Duodenal mucosa (tissue), 2 donors: ENCODE data around the gene IGSF9.

Experiments used
- H3K27ac ChIP-seq: one replicate; pipeline ENCODE4 v1.7.0; 2013; ENCODE audit warnings: low read depth, low read length
- H3K27me3 ChIP-seq, 2 donors: one replicate each; pipeline ENCODE4 v1.7.0; 2013; ENCODE audit warnings: low read length in 2 of 2, control low read depth in 1 of 2; ENCODE audit not compliant: insufficient read depth in 2 of 2, control insufficient read depth in 1 of 2
- H3K36me3 ChIP-seq, 2 donors: one replicate each; pipeline ENCODE4 v1.7.0; 2013; ENCODE audit warnings: low read length in 2 of 2, control low read depth in 1 of 2; ENCODE audit not compliant: insufficient read depth in 2 of 2, control insufficient read depth in 1 of 2
- H3K4me1 ChIP-seq, 2 donors: one replicate each; pipeline ENCODE4 v1.7.0; 2013; ENCODE audit warnings: low read length in 2 of 2, control low read depth in 1 of 2; ENCODE audit not compliant: insufficient read depth in 2 of 2, control insufficient read depth in 1 of 2
- H3K4me3 ChIP-seq, 2 donors: one replicate each; pipeline ENCODE4 v1.7.0; 2013; ENCODE audit warnings: low read length in 2 of 2, low read depth in 1 of 2
- H3K9ac ChIP-seq, 2 donors: one replicate each; pipeline ENCODE4 v1.7.0; 2013; ENCODE audit warnings: low read length in 2 of 2, low read depth in 1 of 2
- H3K9me3 ChIP-seq, 2 donors: one replicate each; pipeline ENCODE4 v1.7.0; 2013; ENCODE audit warnings: low read length in 2 of 2, control low read depth in 1 of 2; ENCODE audit not compliant: control insufficient read depth in 1 of 2

Gene IGSF9

DNA sequence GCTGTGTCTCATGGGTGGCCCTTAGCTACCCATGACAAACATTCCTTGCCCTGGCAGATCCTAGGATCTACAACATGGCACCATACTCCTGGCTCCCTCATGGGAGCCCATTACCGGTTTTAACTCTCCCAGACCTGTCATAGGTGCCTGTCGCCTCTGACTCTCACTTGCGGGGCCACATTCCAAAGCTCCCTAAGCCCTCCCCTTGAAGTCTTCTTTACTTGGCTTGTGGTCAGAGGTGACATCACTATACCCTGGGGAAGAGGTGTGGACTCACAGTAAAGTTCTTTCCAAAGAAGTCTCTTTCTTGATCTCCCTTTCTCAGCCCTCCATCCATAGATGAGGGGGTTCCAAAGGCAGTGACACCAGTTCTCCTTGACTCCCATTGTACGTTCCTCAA, 14.0 kb upstream of the IGSF9 start:
- Histone ChIP-seq H3K27ac (no peak overlapping the region), H3K4me1 (peaks cover 8 to 15% of the 10 kb centered on the region in 2 donors), H3K27me3 (no peaks in the 10 kb centered on the region), H3K9me3 (no peaks in the 10 kb centered on the region), H3K4me3 (no peak overlapping the region), H3K36me3 (no peaks in the 10 kb centered on the region), H3K9ac (no peak overlapping the region)

DNA sequence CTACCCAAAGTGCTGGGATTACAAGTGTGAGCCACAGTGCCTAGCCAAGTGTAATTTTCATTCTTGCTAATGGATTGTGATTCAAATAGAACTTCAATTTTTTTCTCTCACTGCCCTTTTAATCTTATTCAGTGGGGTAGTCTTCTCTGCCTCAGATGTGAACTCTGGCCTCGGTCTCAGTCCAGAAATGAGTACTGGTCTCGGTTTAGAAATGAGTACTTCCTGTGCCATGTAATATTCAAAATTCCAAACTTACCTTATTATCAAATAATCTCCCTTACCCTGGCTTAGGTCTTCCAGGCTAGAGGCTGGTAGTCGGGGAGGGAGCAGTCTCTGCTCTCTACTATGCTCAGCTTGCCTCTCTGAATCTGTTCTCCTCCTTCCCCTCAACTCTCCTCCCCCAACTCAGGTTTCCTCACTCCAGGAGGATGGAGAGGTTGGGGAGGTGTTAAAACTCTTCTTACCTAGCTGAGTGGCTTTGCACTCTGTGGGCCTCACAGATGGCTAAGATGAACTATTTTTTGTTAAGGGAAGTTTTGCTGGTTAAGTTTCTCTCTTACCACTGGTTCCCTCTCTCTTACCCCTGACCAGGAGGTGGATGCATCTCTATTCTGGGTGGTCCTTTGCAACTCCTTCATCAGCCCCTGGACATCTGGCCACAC, 13.4 kb upstream of the IGSF9 start:
- H3K9ac ChIP-seq: no peak overlapping the region
- H3K4me1 ChIP-seq: peaks cover 8 to 15% of the 10 kb centered on the region in 2 donors
- H3K36me3 ChIP-seq: no peaks in the 10 kb centered on the region
- H3K9me3 ChIP-seq: no peaks in the 10 kb centered on the region
- no peak overlapping the region for H3K4me3 ChIP-seq
- no peaks in the 10 kb centered on the region for H3K27me3 ChIP-seq
- no peak overlapping the region for H3K27ac ChIP-seq

DNA sequence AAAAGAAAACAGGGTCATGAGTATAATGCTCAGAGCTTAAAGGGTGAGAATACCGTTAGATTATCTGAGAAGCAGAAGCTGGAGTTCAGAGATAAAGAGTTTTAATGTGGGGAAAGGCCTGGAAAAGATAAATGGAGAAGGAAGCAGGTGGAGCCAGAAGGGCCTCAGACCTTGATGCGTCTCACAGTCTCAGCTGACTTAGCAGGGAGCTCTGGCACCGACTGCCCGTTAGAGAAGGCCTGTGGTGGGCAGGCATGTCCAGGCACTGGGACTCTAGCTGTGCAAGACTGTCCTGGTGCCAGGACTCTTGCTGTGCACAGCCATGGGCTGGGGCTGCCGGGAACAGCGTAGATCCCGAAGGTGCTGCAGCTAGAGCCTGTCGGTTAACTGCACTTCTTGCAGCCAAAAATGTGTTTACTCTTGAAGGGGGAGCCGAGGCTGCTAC, 12.4 kb upstream of the IGSF9 start:
- Histone ChIP-seq H3K27ac (no peak overlapping the region), H3K9ac (no peak overlapping the region), H3K36me3 (no peaks in the 10 kb centered on the region), H3K4me3 (no peak overlapping the region), H3K9me3 (no peaks in the 10 kb centered on the region), H3K4me1 (peaks cover 4 to 15% of the 10 kb centered on the region in 2 donors), H3K27me3 (no peaks in the 10 kb centered on the region)

DNA sequence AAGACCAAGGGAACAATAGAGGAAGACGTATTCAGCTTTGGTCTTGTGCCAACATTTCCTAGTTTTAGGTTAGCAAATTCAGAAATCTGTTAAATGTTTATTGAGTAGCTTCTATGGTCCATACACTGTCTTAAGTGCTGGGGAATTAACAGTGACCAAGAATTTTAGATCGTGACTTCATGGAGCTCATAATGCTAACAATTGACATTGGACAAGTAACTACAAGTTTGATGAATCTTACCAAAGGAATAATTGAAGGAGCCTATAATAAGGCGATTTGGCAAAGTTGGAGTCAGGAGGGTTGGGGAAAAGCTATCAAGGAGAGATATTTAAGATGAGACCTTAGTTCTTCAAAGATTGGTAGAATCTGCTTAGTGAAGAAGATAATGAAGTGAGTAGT, 10.0 kb upstream of the IGSF9 start:
- Histone ChIP-seq H3K36me3 (no peaks in the 10 kb centered on the region), H3K4me1 (peaks cover 4 to 7% of the 10 kb centered on the region in 2 donors), H3K9me3 (no peaks in the 10 kb centered on the region), H3K9ac (no peak overlapping the region), H3K27me3 (peaks cover 0 to 3% of the 10 kb centered on the region in 2 donors), H3K4me3 (no peak overlapping the region), H3K27ac (no peak overlapping the region)

DNA sequence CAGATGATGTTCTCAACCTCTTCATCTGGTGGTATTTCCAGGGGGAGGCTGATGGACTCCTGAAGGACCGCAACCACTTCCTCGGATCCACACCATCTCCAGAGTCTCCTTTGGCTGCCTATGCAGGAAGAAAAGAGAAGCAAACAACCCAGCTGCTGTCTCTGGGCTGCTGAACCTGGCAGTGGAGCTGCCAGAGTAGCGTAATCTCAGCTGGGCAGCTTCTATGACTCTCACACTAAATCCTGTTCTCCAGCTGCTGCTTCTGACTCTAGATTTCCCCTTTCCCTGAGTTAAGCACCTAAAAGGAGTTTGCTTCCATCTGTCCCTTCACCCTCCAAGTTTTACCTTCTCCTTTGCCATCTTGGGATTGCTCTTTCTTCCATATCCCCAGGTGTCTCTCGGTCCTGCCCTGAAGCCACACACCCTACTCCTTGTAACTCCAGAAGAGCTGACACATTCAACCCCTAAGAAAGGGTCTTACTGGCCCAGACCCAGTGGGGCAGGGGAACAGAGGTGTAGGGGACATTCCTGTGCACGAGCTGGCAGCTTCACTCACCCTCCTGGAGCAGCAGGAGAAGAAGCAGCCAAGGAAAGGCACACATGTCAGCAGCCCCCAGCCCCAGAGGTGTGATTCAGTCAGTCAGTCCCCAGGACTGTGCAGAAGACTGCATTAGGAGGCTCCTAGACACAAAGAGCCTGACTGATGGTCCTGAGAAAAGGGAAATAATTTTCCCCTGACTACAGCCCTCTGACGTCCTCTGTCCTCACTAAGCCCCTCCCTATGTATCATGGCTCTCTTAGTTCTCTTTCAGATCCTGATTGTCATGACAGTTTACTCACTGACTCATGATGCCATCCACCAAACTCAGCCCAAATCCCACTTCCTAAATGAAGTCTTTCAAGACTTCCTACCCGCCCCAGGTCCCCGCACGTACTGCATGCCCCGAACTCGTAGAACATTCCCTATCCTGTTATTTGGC, 8.4 kb upstream of the IGSF9 start, which contains the start of gene SLAMF9:
Gene SLAMF9, minus strand, starts transcription at position 702 of the 980 bp plus-strand sequence. Its CDS starts 100 bp downstream, at position 602.
- Histone ChIP-seq H3K36me3 (no peaks in the 10 kb centered on the region), H3K4me1 (peaks cover 14 to 15% of the 10 kb centered on the region in 2 donors), H3K27me3 (peaks cover 0 to 3% of the 10 kb centered on the region in 2 donors), H3K27ac (no peak within 1 kb of the TSS), H3K4me3 (no peak within 1 kb of the TSS), H3K9ac (no peak within 1 kb of the TSS), H3K9me3 (no peaks in the 10 kb centered on the region)

DNA sequence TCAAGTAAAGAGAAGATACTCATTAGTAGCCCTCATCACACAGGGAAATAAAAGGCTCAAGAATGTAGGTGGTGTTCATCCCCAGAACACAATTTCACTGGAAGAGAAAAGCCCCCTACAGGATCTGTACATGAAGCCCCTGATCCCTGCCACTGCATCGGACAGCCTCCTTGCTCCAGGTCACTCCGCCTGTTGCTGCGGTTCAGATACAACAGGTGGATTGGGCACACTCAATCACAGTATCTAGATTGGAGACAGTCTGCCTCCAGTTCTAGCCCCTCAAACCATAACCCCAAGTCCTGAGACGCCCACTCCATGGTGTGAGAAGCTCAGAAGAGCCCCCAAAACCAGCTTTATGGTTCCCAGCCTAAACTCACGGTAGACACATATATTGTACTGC, 7.5 kb upstream of the IGSF9 start:
- Histone ChIP-seq H3K9me3 (no peaks in the 10 kb centered on the region), H3K36me3 (no peaks in the 10 kb centered on the region), H3K27ac (no peak overlapping the region), H3K9ac (no peak overlapping the region), H3K4me3 (no peak overlapping the region), H3K27me3 (peaks cover 0 to 3% of the 10 kb centered on the region in 2 donors), H3K4me1 (peaks cover 13 to 20% of the 10 kb centered on the region in 2 donors)

DNA sequence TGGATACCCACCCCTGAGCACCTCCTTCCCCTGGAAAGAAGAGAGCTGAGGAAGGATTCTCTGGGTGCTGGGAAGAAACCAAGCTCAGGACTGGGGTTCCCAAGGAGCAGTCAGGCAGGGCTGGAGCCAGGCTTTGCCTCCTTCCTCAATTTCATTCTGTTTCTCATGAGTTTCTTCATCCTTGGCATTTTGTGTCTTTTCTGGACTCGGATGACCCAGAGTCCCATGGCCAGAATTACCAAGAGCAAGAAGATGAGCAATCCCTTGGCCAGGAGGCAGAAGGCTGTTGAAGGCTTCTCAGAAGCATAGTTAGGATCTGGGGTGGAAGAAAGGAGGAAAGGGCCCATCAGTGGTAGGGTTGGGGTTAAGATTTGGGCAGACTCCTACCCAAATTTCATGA, 6.1 kb upstream of the IGSF9 start:
- no peaks in the 10 kb centered on the region for H3K9me3 ChIP-seq
- no peaks in the 10 kb centered on the region for H3K36me3 ChIP-seq
- H3K4me1 ChIP-seq: peaks cover 11 to 18% of the 10 kb centered on the region in 2 donors
- peaks cover 0 to 3% of the 10 kb centered on the region in 2 donors for H3K27me3 ChIP-seq
- no peak overlapping the region for H3K4me3 ChIP-seq
- H3K9ac ChIP-seq: no peak overlapping the region
- no peak overlapping the region for H3K27ac ChIP-seq

DNA sequence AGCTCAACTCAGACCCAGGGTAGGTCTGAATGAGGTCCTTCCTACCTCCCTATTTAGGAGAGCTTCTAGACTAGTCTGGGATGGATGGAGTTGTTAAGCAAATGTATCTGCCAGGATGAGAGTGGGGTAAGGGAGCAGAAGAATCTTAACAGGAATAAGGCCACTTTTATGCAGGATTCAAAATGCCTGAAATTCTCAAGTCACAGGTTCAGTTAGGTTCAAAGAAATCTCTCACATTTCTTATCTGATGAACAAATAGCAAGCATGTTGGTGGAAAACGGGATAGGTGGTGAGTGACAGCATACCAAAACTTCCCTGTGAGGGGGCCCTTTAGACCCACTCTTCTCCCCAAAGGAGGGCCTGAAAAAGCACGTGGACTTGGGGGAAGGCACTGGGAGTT, 5.6 kb upstream of the IGSF9 start:
- Histone ChIP-seq H3K27me3 (peaks cover 0 to 3% of the 10 kb centered on the region in 2 donors), H3K9ac (no peak overlapping the region), H3K4me1 (peaks cover 16 to 23% of the 10 kb centered on the region in 2 donors), H3K36me3 (no peaks in the 10 kb centered on the region), H3K4me3 (no peak overlapping the region), H3K9me3 (no peaks in the 10 kb centered on the region), H3K27ac (no peak overlapping the region)

DNA sequence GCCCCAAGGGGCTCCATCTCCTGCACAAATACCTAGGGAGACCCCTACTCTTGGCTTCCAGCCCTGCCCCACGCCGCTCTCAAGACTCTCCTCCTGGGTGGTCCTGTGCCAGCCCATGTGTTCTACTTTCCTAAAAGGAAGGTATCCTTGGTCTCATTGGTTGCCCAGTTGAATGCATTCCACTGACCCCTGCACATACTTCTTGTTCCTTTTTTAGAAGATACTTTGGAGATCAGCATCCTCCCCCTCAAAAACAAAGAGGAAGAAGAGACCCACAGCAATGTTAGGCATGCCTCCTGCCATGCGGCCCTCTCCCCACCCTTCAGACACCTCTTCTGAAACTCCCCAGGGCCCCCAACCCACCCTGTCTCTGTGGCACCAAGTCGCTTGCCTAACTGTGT, 4.6 kb upstream of the IGSF9 start:
- Histone ChIP-seq H3K4me1 (peaks cover 27 to 33% of the 10 kb centered on the region in 2 donors), H3K9ac (no peak overlapping the region), H3K4me3 (no peak overlapping the region), H3K27me3 (peaks cover 3% of the 10 kb centered on the region in 2 donors), H3K36me3 (no peaks in the 10 kb centered on the region), H3K27ac (no peak overlapping the region), H3K9me3 (no peaks in the 10 kb centered on the region)

DNA sequence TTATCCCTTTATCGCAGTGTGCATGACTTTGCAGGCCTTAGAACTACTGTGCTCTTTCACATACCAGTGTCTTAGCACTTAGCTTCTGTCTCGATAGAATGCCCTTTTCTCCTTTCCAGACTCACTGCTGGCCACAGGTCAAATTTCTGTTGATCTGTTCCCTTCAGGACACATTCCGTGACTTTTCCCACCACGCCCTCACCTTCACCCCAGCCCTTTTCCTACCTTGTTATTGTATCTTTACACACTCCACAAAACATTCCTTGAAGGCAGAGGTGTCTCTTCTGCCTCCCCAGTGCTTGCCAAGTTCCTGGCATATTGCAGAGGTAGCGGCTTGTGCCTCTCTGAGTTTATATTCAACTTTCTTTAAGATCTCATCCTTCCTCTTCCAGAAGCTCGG, 3.7 kb upstream of the IGSF9 start:
- no peak overlapping the region for H3K9ac ChIP-seq
- H3K27ac ChIP-seq: no peak overlapping the region
- peaks cover 33 to 41% of the 10 kb centered on the region in 2 donors for H3K4me1 ChIP-seq
- H3K36me3 ChIP-seq: no peaks in the 10 kb centered on the region
- no peak overlapping the region for H3K4me3 ChIP-seq
- peaks cover 3 to 9% of the 10 kb centered on the region in 2 donors for H3K27me3 ChIP-seq
- H3K9me3 ChIP-seq: no peaks in the 10 kb centered on the region
